ENCODE data around the gene ERBB4.

Gene ERBB4

DNA sequence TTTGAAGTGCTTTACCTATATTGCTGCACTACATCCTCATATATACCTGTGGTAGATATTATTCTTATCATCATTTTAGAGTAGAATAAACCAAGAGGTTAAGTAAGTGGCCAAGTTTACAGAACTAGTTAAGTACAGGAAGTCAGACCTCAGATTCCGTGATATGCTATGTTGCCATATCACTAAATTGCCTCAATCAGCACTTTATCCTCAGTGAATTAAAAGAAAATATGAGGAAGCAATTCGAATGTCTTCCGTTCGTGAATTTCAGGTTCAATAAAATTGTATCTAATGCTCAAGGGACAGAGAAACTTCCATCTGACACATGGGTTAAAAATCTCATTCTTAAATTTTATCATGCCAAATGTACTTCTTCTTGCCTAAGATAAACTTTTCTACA, 1133.6 kb downstream of the ERBB4 start:
- no peak for DNase-seq (ENCODE audit: low read depth)

DNA sequence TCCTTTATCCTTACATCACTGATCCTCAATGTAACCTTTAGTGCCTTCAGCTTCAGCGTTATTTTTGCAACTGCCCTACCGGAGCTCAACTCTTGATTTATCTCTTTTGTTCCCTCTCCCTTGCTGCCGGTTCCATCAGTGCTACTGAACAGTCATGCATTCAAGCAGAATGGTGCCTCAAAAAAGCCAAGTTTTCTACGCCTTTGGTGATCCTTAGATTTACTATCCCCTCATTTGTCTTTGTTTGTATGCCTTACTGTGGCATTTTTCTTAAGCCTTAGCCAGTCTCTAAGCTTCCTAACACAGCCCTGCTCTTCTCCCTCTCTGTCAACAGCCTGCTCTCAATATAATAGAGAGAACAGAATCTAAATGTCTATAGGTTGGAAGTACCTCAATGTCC, 1134.5 kb downstream of the ERBB4 start:
- no peak for DNase-seq (ENCODE audit: low read depth)

DNA sequence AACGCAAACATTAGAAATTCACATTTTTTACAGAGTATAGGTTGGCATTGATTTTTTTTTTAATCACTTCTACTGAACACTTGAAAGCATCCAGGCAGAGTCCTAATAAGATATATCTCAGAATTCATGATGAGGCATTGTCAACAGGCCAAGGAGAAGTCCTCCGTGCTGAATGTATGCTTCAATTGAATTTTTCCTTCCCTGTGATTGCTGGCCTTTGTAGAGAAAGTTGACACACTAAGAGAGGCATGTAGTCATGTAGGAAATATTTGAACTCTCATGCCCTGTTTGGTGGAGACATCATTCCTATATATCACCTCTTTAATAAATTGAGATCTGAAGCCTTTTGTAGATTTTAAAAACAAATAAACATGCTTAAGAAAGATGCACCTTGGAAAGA, 1137.3 kb downstream of the ERBB4 start:
- DNase-seq (ENCODE audit: low read depth): no peak

DNA sequence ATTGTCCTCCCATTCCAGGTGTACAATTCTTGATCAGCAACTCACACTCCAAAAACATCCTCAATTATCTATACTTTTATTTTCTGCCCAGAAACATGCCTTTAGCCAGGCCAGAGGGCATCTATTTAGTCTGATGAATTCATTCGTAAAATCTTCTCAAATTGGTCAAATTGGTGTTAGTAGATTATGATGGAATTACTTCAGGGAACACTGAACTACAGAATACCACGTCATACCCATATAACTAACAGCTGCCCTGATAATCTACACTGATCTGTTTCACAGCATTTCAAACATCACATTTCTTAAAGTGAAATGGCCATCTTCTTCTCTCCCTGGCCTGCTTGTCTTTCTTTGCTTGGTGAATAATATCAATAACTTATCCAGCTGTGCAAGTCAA, 1140.8 kb downstream of the ERBB4 start:
- DNase-seq (ENCODE audit: low read depth): no peak

DNA sequence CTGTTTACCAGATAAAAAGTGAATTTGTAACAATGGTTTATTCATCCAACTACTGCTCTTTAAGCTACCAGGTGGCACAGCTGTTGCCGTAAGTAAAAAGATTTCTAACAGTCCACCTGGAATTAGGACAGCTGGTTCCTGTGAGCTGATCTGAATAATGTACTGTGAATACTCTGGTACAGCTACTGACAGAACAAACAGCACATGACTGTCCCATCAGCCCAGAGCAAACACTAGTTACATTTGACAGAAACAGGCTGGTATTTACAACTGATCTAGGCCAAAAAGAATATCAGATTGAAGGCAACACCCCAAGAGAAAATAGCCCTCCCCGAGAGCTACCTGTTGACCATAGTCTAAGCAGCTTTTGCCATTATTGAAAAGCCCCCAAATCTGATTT, 1141.8 kb downstream of the ERBB4 start:
- no peak for DNase-seq (ENCODE audit: low read depth)

DNA sequence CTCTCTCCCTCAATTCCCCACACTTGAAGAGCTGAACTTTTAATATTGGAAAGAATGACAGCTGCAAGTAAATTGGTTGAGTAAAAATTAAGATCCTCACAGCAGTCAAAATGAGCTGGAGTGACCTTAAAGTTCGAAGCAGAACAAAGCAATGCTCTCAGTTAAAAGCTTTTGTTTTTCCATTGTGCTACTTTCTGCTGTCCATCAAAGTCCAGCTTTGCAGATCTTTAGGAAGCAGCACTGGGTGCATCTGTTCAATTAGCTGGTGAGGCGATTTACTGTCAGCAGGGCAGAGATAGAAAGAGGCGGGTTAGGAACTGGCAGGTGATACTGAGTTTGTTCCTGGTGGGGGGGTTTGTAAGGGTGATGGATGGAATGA, 1147.4 kb downstream of the ERBB4 start:
- no peak for DNase-seq (ENCODE audit: low read depth)

DNA sequence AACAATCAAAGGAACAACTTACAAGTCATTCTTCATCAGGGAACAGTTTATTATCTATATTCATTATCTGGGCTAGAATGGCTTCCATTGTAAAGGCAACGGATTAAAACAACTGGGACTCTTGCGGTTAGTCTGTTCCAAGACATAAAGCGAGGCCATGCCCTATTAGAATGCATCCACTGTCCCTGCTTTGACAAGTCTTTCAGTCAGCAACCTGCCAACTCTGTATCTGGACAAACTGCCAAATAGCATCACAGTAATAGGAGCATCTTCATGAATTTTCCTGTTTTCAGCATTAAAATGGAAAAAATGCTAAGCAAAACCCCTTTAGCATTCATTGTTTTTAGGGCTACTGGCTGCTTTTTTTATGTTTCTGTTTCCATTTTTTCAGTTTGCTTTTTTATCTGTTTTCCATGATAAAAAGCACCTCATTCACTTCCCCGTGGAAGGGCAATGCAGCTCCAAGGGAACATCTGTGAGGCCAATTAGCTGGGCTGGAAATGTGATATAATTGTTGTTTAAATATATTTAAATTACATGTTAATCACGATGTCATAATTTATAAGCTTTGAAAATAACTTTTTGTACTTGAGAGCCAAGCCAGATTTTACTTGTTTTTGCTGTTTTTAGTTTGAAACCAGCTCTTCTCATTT, 1147.9 kb downstream of the ERBB4 start:
- no peak for DNase-seq (ENCODE audit: low read depth)

DNA sequence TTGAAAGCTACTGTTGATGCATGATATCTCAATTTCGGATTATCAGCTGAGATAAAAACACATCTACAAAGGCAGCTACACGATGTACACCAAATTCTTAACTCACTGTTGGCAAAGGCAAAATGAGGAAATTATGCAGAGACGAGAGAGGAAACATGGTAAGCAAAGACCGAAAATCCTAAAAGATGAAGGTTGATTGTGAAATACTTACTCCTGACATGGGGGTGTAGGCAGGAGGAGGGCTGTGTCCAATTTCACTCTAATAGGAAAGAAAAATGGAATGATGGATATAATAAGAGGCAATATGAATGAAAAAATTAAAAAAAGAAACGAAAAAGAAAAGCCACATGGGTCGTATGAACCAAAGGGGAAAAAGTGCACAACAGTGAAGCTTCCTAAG, 1150.9 kb downstream of the ERBB4 start:
- DNase-seq (ENCODE audit: low read depth): no peak

DNA sequence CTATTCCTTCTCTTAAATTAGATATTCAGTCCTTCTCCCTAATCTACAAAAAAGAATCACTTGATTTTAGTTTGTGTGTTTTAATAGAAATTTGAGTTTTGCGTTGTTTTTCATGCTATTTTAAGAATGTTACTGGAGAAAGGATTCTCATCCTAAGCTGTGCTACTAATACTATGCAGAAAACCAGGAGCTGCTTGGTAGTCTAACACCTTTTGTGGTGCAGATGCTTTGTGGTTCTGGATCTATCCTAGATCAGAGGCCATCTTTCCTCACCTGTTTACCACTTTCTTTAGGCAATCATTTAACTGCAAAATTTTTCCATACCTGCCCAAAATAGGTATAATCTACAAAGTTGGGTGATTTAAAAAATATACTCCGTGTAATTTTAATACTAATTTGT, 1158.6 kb downstream of the ERBB4 start:
- DNase-seq (ENCODE audit: low read depth): no peak

DNA sequence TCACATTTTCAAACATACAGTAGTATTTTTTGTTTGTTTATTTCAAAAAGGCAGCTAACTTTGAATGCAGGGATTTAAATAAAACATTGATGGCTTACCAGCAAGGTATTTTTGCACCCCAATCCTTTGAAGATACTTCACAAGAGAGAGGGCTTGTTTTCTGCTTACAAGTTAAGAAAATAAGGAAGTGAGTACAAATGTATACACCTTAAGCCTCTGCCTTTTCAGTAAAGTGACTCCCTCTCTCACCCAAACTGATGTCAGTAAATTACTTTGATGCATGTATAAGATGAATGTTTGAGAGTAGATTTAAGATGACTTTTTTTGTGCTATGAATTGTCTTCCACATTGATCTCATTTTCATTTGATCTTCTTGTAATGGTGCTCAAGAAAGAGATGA, 1162.2 kb downstream of the ERBB4 start:
- no peak for DNase-seq (ENCODE audit: low read depth)

DNA sequence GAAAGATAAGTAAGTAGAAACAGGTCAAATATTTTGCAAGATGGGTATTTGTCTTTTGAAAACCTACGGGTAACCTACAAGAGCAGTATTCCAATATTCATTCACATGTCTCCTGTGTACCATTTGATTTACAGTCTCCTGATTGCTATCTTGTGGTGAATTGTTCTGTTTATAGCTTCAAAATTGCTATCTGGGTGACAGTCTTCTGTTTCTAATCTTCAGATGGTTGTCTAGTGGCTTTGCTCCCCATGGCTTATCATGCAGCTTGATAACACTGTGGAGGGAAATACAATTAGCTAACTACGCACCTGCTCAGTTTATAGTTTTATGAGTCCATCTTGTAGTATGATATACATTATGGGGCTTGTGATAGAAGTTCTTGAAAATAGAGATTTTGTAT, 1165.4 kb downstream of the ERBB4 start:
- DNase-seq (ENCODE audit: low read depth): no peak

DNA sequence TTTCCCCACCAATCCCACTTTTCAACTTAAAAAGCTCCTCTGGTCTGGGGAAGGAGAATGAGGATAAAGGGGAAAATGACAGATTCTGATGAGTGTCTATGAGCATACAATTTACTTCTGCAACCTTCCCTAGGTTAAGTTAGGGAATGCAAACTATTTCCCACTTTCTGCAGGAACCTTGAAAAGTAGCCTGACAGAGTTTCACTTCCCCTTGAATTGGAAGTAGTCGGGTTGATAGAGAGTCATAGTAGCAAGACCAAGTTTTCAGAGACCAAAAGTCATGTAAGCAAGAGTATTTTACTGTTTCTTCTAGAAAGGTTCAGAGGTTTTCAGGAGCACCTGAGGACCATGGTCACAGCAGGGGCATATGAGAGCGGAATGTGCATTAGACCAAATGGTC, 1167.1 kb downstream of the ERBB4 start:
- DNase-seq (ENCODE audit: low read depth): no peak

DNA sequence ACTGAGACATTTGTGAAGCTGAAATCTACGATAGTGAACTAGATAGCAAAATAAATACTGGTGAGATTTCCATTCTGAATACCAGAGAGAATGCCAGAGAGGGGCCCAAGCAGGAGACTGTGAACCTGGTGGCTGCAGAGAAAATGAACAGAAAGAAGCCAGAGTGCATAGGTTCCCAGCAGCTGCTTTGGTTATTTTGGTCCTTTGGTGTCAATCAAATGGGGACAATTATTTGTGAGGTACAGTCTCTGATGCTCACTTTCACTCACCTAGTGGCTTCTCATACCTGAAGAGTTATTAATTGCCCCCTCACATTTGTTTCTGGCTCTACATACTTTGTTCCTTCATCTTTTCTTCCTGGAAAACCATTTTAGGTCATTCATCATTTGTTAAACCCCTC, 1170.1 kb downstream of the ERBB4 start:
- DNase-seq (ENCODE audit: low read depth): no peak

DNA sequence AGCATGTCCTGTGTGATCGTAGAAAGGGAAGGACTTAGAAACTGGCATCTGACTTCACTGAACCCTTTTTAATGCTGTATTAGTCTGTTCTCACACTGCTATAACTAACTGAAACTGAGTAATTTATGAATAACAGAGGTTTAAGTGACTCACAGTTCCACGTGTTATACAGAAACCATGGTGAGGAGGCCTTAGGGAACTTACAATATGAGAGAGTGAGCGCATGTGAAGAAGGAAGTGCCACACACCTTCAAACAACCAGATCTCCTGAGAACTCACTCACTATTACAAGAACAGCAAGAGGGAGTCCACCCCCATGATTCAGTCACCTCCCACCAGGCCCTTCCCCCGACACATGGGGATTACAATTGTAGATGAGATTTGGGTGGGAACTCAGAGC, 1170.9 kb downstream of the ERBB4 start:
- no peak for DNase-seq (ENCODE audit: low read depth)

DNA sequence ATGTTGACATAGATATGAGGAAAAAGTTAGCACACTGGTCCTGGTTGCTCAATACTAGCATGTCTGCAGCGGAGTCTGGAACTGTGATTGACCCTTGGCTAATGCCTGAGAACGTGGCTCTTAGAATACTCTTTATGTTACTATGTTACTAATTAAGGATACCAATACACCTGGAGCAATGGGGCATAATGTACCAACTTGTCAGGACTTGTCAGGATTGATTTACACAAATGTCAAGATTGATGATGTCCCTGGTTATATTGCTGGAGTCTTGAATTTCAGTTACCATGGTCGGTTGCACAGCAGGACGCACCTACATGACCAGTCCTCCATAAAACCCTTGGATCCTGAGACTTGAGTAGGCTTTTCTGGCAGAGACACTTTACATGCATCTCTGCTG, 1171.3 kb downstream of the ERBB4 start:
- DNase-seq (ENCODE audit: low read depth): no peak

DNA sequence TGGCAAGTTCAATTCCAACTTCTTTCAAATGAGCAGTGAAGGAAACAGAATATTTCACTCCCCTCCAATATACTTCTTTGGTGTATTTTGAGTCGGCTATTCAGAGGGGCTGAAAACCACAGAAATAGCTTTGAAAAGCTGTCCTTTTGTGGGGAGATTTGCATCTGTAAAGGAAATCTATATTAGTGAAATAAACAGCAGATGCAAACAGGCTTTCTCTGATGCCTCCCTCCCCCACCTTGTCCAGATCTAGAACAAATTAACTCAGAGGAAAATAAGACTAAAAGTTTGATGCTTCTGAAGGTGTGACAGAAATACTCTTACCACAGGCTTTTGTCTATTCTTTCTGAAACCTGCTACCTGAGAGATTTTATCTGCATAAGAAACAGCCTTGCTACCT, 1173.7 kb downstream of the ERBB4 start:
- DNase-seq (ENCODE audit: low read depth): no peak

DNA sequence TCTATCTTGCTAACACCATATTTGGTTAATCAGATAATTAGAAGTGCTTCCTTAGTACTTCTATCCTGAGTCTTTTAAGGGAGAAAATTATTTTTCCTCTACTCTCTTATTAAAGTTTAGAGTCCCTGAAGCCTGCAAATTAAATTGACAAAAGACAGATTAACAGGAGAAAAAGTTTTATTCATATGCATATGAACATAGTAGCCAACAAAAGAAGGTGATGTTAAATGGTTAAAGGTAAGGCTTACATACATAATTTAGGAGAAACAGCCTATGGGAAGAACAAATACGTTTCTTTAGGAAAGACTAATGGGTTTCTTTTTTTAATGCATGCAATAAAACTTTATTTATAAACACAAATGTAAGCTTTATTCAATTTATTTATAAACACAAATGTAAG, 1177.2 kb downstream of the ERBB4 start:
- no peak for DNase-seq (ENCODE audit: low read depth)

DNA sequence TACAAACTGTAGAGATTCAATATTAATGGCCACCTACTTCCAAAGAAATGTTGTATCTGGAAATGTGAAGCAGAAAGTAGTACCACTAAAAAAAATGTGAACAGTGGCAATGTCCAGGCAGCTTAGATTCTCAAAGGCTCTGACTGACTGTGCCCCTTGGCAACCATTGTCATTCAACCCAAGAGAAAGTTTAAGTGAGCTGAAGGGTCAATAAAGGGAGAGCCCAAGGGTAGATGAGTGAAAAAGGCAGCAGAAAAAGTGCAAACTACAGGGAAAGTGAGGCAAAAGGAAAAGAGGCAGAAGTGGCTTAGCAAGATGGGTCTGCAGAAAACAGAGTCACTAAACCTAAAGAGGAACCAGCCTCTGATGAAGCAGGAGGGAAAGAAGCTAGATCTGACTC, 1179.3 kb downstream of the ERBB4 start:
- no peak for DNase-seq (ENCODE audit: low read depth)

DNA sequence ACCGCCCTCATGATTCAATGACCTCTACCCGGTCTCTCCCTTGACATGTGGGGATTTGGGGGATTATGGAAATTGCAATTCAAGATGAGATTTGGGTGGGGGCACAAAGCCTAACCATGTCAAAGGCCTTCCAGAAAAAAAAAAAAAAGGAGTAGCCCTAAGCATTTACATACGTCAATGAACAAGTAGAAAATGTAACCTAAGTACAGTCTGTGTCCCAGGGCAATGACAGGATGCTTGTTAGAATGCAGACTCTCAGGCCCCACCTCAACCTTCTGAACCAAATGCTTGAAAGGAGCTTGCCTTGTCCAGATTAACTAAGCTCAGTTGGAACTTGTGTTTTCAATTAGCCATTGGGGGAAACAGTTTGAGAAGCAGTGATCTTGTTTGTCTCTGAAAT, 1180.1 kb downstream of the ERBB4 start:
- no peak for DNase-seq (ENCODE audit: low read depth)

DNA sequence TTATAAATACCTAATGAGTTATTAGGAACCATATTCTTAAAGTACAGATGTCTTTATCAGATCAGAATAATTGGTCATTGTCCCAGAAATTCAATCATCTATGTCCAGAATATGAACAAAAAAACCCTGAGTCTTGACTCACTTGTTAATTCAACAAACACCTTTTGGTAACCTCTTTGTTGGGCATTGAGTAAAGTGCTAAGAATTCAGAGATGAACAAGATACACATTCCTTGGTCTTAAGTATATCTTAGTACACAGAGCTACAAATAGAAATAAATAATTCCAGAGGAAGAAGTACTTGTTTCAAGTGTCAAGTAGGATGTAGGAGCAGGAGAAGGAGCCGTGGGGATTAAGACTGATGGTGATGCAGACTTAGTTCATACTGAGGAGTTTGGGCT, 1184.1 kb downstream of the ERBB4 start:
- DNase-seq (ENCODE audit: low read depth): no peak

DNA sequence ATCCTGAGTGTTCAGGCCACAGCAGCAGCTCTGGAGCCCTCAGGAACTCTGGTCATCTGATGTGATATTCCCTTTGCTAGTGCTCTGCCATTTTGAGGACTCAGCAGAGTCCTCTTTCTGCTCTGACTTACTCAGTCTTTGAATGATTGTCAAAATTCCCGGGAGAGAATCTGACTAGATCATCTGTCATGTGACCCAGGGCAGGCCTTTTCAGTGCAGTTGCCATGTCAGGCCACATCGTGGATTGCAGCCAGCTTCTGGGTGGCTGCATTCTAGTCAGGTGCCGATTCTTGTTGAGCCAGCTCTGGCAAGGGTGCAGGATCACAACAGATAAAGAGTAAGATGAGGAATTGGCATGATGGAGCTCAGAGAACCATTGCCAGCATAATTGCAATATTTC, 1186.6 kb downstream of the ERBB4 start:
- DNase-seq (ENCODE audit: low read depth): no peak

DNA sequence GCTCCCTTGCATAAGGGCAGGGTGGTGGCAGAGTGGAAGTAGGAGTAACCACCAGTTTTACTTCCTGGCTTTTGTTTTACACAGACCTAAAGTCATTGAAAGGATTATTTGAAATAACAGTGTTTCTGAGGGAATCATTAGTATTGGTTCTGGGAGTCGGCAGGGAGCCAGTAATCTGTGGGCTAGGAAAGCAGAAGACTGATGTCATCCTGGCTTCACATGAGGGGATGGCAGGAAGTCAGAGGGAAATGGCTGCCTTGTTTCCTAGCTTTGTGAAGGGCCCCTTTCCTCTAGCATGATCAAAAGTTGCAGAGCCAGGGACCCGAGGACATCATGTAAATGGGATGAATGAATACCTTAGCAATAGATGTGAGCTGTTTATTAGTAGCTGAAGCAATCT, 1189.6 kb downstream of the ERBB4 start:
- DNase-seq (ENCODE audit: low read depth): no peak

DNA sequence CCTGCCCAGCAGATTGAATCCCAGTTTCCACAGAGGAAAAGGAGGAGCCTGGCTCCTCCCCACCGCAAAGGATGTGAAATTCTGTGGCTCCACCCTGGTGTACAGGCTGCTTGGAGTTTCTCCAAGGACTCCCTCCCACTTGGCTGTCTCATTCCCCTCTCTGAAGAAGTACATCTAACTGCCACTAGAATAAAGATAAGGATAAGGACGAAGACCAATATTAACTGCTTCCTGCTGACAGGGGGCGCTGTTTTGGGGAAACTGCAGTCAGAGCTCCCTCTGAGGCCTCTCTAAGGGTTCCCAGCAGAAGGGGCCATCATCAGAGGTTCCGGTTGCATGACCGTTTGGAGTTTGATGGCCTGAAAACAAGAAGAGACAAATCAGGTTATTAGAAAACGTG, 1191.3 kb downstream of the ERBB4 start:
- DNase-seq (ENCODE audit: low read depth): no peak

DNA sequence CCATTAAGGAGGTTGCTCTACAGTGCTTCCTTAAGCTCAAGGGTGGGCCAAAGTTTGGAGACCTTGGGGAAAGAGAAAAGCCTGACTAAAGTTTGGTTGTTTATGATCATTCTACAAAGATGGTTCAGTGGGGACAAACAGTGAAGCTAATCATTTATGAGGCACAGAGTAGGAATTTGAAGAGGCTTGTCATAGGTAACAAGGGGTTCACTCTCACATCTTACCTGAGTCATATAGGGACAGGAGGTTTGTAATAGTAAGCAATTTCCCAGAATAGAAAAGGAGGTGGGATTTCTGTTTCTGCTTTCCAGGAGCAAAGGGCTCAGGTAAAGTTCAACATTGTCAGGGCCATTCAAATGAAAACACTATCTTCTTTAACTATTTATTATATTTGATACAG, 1194.3 kb downstream of the ERBB4 start:
- no peak for DNase-seq (ENCODE audit: low read depth)

DNA sequence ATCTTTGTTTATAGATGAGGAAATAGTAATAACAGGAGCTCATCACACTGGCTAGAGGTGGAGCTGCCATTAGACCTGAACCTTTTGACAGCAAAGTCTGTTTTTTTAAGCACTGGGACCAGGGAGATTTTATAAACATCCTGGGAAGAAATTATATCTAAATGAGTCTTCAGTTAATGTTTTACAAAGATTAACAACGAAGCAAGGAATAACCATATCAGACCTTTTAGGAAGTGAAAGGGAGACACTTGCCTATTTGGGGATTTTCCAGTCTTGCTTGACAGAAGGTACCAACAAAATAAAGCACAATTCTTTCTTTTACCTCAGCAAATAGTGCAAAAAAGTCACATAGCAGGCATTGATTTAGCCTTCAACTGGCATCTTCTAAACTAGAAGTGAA, 1205.2 kb downstream of the ERBB4 start:
- DNase-seq (ENCODE audit: low read depth): no peak

All from stimulated activated CD8-positive, alpha-beta memory T cell treated with anti-CD3 and anti-CD28 coated beads, Interleukin-7, amount 100 ng/mL, for 24 hours (primary cell).